ENCODE results near the gene ENGASE.

ENGASE gene

DNA sequence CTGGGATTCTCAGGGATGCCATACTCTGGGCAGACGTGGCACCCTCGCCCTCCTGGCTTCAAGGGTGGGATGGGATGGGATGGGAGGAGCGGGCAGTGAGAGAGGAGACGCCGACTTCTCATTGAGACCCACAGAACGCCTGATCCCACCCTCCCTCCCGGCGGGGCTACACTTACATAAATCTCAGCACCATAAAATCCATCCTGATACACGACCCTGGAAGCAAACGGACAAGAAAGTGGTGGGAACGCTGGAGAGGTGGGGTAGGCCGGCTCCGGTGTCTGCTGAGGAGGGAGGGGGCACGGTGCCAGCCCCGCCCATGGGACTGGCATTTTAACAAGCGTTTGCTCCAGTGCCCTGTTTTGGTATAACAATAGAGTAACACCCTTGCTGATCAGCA is 21.9 kb downstream of the ENGASE start:
- no peak for DNase-seq

DNA sequence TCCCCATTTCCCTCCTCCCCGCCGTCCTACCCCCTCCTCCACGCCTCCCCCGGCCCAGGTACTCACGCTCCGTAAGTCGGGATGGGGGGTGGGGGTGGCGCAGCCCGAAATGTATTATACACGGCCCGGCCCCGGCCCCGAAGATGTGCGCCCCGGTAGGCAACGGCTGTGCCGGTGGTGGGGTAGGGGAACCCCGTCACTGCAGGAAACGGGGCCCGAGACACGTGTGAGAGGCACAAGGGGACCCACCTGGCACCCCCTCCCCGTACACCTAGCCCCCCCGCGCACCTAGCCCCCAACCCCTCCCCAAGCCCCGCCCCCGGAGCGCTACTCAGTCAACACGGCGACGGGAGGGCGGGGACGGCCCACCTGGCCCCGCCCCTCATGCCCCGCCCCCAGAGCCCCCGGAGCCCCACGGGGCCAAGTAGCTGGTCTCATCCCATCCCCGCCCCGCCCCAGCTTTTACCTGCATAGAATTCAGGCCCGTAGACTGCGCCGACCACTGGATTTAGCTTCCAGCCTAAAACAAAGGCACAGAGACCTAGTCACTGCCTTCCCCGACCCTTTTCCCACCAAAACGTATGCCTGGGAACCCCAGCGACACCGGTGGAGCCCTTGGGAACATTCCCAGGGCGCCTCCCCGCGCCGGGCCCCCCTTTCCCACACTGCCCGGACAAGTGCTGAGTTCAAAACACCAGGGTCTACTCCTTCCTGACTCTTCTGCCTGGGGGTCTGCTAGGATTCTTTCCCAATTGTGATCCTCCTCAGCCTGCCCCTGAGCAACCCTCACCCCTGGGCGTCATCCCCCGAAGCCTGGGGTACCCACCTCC is 22.8 kb downstream of the ENGASE start:
- no peak for DNase-seq

DNA sequence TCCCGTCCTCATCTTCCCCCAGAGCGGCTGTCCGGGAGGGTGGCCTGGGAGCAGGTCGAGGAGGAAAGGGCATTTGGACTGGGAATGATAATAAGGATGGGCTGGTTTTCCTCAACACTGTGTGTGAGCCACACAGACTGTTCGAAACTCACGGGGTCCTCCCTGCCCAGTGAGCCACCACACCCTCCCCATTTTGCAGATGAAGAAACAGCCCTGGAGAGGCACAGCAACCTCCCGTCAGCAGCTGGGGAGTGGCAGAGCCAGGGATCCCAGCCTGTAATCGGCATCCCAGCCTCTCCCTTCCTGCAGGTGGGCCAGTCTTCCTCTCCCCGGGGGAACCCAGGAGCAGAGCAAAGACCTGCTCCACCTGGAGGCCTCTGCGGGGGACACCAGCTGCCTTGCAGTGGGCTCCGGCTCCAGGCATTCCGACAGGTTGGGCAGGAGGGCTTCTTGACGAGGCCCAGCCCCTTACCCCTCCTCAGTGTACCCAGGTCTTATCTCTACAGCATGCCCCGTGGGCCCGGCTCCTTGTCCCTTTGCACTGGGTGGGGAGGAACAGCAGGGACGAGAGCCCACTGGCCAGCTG is 23.8 kb downstream of the ENGASE start:
- no peak for DNase-seq

DNA sequence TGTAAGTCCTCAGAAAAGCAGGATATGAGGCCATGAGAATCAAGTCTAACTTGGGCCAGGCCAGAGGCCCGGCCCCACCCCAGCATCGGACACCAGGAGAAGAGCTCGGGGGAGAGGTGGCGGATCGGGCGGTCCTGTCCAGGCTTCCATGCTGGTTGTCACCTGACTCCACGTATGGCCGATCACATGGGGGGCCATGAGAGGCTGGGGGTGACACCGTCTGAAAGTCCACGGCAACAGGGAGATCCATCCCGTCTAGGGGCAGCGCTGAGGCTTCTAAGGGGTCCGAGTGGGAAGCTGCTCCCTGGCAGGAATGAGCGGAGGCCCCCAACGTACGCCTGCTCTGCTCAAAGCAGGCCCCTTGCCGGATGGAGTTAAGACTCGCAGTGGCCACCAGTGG is 25.8 kb downstream of the ENGASE start:
- DNase-seq: no peak

DNA sequence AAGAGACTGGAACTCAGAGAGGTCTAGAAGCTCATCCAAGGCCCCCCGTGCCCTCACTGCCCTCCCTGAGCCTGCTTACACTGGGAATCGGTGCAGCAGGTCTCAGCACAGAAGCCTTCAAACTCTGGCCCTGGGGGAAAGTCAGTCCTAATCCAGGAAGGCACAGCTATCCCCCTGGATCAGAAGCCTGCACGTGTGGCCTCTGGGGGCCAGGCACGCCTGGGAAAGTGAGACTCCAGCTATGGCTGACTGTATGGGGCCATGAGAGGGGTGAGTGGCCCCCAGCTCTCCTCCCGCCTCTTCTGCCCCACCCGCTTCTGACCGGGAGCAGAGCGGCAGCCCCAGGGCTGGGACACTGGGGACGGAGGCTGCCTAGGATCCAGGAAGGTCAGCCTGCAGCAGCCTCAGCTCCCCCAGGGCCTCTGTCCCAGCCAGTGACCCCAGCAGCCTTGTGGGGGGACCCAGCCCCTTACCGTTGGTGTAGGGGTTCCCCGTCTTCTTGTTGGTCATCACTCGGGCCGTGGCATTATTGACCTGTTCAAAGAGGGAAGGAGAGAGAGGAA is 26.6 kb downstream of the ENGASE start:
- DNase-seq: no peak

DNA sequence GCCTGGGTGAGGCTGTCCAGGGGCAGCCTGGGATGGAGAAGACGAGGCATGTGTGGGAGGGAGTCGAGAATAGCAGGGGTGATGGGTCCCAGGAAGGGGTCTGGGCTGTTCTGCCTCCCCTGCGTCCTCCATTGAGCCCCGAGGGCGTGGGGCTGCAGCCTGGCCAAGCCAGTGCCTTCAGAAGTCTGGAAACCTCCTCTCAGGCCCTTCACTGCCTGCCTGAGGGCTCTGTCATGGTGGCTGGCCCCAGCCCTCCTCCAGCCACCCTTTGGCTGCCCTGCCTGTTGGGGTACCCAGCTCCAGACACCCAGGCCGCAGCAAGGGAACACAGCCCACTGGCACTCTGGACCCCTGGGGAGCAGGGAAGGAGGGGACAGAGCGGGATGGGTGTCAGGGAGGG is 27.6 kb downstream of the ENGASE start:
- DNase-seq: no peak

DNA sequence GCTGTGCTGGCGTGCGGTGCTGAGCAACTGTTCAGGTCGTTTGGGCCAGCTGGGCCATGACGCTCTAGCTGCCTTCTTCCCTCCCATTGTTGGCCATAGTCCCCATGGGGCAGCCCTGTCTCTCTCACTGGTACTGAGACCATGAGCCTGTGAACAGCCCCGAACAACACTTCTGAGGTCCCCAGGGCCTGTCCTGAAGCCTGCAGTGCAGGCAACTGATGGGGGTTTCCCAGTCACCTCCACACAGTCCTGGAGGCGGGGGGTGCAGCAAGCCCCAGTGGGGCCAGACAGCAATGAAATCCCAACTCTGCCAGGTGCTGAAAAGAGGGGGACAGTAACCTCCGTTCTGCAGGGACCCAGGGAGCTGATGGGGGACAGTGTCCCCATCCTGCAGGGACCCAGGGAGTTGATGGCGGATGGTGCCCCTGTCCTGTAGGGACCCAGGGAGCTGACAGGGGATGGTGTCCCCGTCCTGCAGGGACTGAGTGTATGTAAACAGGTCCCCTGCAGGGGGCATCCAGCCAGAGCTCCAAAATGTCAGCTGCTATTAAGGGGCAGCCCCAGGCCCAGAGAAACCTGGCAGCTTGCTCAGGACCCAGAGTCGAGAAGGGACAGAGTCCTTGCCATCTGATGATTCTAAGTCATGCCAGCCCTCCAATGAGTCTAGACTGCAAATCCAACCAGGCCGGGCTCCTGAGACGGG is 30.4 kb downstream of the ENGASE start:
- no peak for DNase-seq

DNA sequence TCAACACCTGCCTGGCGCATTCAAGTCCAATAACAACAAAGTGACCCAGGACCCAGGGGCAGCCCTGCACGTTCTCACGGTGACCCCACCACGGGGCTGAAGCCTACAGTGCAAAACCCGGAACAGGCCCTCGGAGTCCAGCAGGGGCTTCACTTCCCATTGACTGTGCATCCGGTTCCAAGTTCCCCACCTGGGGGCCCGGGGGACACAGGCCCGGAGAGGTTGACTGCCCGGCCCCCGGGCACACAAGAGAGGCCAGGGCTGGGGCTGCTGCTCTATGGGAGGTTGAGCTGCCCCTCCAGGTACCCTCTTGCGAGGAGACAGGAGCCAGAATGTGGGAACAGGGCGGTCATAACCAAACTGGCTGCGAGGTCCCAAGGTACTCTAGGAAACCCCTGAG is 31.3 kb downstream of the ENGASE start:
- DNase-seq: no peak

DNA sequence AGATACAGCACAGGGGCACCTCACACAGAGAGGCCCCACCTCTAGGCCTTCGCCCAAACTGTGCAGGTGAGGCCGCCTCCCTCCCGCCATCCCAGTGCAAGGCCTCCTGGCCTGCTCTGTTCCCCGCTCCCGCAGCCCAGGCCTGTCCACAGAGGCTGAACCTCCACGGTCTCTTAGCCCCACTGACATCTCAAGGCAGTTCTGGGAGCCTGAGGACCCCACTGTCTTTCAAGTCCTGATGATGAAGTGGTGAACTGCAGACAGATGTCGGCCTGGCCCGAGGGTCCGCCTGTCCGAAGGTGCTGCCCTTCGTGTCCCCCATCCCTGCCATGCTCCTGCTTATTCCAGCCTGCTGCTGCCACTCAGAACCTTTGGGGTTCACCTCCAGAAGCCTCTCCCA is 32.3 kb downstream of the ENGASE start:
- DNase-seq: no peak

DNA sequence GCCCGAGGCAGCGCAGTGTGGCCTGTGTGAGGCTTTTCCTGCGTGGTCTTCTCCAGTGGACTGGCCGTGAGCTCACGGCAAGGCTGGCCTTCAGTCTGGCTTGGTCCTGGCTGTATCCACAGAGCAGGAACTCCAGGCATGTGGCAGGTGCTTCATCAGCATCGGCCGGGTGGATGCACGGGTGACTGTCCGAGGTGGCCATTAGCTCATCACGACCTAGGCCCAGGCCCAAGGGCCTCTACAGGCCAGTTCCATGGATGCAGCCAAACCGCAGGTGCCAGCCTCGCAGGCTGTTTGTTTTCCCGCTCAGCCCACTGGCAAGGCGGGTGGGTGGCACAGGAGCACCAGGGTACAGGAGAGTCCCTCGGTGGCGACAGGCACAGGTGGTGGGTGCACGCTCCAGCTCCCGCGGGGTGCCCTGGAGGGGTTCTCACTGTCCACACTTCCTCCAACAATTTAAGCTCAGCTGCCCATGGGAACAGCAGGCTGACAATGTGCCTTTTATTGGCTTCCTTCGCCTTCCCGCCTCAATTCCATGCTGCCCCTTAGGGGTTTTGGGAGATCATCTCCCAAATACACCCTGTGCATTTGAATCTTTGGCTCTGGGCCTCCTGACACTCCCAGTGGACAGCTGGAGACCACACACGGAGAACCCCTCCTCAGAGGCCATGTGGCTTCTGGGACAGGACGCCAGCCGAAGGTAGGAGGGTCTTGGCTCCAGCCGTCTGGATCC is 33.0 kb downstream of the ENGASE start:
- DNase-seq: no peak

DNA sequence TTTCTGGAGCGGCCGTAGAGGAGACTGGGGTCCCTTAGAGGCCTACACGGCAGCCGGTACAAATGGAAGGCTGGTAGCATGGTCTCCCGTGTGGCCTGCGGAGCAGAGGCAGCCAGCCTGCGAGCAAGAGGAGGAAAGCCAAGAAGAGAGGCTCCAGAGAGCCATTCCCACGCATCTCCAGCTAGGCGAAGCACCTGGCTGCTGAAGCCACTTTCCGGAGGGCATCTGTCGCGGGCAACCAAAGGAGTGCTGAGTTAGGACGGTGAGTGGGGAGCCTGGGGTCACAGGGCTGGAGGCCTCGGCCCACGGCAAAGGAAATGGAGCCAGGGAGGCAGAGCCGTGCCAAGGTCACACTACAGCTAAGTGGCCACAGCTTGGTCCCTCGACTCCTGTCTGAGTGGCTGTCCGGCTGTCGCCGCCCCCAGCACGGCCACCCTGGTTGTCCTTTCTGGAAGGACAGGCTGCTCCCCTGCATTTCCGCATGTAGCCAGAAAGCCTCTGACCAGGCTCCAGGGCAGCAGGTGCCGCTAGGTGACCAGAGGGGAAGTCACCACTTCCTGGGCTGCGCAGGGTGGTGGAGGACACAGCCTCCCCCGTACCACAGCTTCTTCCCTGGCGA is 33.7 kb downstream of the ENGASE start:
- DNase-seq: no peak

DNA sequence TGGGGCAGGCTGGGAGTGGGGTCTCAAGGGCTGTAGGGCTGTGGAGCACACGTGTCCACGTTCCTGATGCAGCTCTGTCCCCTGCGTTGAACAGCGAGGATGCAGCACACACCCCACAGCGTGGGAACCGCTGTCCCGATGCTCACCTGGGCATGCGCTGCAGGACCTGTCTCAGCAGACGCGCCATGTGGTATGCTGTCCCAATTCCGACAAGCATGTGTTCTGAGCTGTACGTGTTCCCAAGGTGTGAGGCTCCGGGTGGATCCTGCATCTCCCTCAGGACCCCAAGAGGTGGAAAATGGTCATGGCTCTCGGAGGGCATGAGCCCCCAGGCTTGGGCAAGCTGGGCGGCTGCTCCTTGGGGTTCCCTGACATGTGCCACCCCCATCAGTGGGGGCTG is 34.2 kb downstream of the ENGASE start:
- no peak for DNase-seq

DNA sequence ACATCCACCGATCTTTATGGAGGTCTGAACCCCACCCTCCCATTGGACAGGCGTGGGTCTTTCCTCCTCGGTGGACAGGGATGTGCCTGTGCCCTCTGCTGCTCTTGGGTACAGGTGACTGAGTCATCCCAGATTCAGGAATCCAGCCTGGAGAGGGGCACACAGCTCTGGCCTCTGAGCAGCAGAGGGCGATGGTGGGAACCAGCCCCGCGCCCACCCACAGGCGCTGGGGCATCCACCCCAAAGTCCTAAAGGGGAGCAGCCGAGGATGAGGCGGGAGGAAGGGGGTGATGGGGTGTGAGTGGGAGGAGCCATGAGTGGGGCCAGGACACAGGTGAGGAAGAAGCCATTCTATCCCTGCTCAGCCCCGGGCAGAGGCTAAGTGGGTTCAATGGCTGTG is 35.0 kb downstream of the ENGASE start:
- no peak for DNase-seq

DNA sequence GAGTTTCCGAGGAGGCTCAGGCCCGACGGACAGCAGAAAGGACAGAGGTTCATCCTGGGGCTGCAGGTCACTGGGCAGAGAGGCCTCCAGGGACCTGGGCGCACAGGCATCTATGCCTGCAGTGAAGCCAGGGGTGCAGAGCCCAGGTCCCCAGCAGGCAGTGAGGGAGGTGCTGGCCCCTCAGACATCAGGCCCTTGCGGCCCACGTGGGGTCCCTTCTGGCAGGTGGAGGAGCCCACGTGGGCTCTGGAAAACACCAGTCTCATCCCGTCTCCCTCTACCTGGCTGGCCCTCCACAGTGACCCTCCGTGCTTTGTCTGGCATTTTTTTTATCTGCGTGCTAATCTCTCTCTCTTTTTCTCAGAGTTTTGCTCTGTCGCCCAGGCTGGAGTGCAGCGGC is 36.5 kb downstream of the ENGASE start:
- no peak for DNase-seq

DNA sequence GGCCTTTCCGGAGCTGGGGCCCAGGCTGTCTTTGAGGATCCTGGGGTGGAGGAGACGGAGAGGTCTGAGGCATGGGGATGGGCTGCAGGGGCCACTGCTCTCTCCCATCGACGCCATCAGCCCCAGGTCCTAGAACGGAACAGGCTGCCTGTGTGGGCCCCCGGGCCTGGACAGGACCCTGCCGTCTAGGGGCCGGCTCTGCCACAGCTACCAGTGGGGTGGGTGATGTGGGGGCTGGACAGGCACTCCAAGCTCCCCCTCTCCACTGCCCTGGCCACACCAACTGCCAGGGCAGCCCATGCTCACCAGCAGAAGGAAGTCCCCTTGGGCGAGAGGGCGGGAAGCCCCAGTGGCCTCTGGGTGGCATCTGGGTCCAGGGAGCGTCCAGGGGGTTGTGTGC is 37.8 kb downstream of the ENGASE start:
- DNase-seq: no peak

DNA sequence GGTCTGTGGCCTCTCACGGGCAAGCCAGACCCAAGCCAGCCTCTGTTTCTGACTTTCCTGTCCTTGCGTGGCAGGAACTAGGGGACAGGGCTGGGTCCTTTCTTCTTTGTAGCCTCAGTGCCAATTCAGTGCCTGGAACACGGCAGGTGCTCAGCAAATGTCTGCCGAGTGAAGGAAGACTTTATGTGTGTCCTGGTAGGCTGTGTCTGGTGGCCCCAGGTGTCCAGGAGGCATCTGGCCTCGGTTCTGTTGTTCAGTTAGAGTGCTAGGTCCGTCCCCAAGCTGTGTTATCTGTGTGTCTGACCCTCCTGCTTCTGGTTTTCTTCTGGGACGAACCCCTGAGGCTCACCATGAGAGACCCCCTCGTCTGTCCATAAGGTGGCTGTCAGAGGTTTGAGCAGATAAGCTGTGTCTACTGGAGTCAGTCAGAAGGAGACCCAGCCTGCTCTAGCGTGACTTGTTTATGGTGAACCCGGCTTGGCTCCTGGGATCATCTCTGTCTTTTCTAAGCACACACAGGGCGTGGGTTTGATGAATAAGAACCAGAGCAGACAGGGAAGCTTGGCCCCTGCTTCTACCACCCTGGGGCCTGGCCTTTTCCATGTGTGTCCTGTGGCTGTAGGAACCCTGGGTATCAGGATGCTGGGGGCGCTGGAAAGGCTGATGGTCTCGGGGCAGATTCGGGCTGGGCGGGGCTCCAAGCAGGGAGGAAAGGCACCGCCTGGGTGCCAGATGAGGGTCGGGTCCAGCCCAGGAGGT is 39.3 kb downstream of the ENGASE start:
- DNase-seq: no peak

DNA sequence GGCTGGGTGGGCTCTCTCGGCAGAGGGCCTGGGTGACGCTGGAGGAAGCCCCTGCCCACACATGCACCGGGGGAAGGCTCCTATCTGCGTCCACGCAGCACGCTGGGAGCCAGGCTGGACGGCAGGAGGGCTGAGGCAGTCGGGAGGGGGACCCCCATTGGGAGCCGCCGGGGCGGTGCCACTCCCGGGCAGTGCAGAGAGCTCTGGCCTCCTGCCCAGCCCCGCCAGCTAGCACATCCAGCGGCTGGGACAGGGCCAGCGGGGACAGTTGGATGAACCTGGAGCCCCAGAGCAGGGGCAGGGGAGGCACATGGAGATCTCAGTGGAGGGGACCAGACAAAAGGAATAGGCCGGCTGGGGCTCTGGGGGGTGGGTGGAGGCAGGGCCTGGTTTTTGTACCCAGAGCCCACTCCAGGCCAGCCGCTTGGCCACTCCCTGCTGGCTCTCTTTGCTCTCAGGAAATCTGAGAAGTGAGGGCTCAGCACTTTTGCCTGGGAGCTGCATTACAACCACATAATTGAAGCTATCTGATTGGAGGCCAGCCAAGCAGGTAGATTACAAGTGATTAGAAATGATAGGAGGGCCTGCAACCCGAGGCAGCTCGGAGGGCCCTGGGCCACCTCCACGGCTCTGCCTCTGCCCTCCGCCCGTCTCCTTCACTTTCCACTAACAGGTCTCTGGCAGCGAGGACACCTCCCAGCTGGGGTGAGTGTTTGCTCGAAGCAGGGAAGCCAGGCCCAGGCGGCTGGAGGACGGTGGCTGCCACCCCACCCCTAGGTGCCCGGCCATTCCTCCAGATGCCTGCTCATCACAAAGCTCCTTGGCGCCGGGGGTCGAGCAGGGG is 40.1 kb downstream of the ENGASE start:
- no peak for DNase-seq

DNA sequence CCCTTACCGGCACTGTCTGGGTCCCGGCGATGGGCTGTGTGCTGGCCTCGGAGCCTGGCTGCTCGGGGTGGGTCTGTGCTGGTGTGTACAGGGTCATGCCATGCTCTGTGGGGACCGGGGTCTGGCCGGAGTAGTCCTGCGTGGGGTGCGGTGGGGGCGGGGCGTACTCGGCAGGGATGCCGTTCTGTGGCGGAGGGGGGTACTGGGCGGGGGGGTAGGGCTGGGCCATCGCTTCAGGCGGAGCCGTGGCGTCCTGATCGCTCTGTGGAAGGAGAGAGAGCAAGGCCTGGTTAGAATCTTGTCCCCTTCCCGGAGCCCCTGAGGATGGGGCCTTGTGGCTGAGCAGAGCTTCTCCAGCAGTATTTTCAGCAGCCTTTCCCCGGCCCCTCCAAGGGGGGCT is 40.9 kb downstream of the ENGASE start:
- no peak for DNase-seq

DNA sequence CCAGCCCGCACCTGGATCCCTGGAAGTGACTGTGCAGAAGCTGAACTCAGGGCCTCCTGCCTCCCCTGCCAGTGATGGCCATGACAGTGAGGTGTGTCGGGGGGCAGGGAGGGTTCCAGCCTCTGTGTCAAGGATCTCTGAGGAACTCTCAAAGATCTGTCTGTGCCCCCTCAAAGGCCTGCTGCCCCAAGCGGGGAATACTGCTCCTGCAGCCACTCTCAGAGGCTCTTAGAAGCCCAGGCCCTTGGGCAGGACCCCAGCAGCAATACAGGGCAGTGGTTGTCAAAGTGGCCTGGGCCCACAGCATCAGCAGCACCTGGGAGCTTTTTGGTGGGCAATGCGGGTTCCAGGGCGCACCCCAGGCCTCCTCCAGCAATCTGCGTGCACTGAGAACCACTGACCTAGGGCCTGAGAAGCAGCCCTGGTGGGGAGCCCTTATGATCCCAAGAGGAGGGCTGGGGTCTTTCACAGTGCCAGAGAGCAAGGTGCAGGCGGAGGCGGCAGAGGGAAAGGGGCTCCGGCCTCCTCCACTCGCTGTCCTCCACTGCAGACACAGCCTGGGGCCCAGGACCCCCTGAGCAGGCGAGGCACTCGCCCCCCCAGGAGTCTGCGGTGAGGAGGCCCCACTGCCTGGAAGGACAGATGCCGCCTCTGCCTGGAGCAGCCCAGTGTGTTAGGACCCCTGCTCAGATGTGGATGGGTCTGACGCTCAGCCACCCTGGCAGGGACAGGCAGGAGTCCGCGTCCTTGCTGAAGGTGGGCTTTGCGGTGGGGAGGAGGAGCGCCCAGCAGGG is 42.1 kb downstream of the ENGASE start:
- no peak for DNase-seq

DNA sequence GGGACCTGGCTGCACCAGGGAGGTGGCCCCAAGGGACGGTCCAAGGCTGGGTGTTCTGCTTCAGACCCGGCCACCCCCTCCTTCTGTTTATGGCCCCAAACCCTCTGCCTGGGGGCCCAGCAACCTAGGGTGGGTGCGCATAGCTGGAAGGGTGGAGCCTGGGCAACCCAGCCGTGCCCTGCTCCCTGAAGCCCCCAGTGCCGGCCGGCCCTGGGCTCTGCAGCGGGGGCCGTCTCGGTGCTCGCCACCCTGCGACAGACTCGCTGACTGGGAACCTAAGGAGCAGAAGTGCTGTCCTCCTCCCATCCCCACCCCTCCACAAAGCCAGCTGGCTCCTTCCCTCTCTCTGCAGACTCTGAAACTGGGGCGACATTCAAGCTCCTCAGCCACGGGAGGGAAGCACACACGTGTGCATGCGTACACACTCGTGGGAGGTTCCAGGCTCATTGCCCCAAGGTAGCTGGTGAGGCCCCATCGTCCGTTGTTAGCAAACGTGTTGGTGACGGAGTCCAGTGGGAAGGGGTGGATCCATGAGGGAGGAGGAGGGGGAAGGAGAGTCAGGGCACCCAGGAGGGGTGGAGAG is 43.4 kb downstream of the ENGASE start:
- no peak for DNase-seq

All from stimulated activated CD4-positive, alpha-beta T cell treated with anti-CD3 and anti-CD28 coated beads, Interleukin-1b, Interleukin-23, amount 100 ng/mL, for 48 hours (primary cell).